Myocyte (in vitro differentiated cells): ENCODE results near the gene PRR5L. TPM values are rescaled to one million over a fixed set of nuclear protein-coding genes. Genes with fewer than 3 reads are reported as not detected.
A peak's percentile ranks its signal among the peaks of the same experiment; 100 is the strongest.
"Not testable (repeated sequence)": the region's sequence is repeated elsewhere in the genome, so short reads cannot be mapped to it uniquely, and the experiment has no call there.

Source experiments
- DNase-seq: peaks from one replicate; pipeline ENCODE4 v3.0.0-alpha.2; 2012; ENCODE audit warnings: low read depth
- total RNA-seq: library from RNA; depleted of rRNA; stranded (reverse); fragments of >200 nt; gene quantifications from 2 replicates; pipeline ENCODE4 v1.2.3, GENCODE V29; 2014

PRR5L gene
- total RNA-seq, 1 donor from 2014 or later, result 19.8 TPM

GRCh38 chr11:36490026-36490806, 194.1 kb downstream of the PRR5L start:
- DNase-seq, result no peak

- DNase-seq, result peak; percentile 55
These were observed 196.7 kb downstream of the PRR5L start for GRCh38 chr11:36492724-36493304.

GRCh38 chr11:36493332-36493731, 197.2 kb downstream of the PRR5L start:
- no peak for DNase-seq

DNA sequence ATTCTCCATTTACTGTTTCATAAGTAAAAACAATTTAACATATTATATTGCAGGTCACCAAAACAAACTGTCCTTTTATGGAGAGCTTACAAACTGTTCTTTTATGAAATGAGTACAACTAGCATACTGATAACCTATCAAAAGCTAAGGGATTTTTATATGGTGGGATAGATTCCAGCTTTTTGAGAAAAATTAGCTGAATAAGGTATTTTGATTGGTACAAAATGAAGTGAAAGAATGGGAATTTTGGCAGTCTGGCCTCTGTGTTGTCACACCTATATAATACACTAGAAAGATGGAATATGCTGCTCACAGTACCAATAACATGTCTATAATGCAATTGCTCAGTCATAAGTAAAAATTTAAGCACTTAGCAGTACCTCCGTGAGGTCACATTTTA, 202.6 kb downstream of the PRR5L start:
- no peak for DNase-seq

DNA sequence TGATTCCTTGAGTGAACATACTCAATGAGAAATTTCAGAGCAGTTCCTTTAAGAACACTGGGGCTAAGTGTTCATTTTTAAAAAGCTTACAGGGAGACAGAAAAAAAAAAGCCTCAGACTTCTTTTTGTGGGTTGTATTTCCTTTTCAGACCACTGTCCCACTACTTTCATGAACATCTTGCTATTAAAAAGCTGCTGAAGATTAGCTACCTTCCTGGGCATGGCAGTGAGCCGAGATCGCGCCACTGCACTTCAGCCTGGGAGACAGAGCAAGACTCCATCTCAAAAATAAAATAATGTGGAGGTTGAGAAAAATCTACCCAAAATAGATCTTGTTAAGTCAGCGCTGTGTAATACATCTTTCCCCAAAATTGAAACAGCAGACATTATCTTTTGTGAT, 203.2 kb downstream of the PRR5L start:
- DNase-seq, result no peak

GRCh38 chr11:36500315-36500721, 204.2 kb downstream of the PRR5L start:
- peak; percentile 96 for DNase-seq

DNA sequence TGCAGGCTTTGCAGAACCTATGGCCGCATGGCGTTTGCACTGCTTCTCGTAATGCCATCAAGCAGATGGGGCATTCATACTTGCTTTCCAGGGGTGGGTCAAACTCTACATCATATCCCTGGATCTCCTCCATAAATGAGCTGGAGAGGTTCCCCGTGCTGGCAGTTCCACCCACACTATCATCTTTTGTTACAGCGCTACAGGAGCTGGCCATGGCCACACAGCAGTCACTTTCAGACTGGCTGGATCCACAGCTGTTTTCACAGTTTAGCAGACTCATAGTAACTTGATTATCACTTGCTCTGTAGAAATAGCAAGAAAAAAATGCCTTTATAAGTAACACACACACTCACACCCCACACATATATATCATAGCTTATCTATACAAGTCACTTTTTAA, 205.1 kb downstream of the PRR5L start:
- DNase-seq, result peak; percentile 76

DNA sequence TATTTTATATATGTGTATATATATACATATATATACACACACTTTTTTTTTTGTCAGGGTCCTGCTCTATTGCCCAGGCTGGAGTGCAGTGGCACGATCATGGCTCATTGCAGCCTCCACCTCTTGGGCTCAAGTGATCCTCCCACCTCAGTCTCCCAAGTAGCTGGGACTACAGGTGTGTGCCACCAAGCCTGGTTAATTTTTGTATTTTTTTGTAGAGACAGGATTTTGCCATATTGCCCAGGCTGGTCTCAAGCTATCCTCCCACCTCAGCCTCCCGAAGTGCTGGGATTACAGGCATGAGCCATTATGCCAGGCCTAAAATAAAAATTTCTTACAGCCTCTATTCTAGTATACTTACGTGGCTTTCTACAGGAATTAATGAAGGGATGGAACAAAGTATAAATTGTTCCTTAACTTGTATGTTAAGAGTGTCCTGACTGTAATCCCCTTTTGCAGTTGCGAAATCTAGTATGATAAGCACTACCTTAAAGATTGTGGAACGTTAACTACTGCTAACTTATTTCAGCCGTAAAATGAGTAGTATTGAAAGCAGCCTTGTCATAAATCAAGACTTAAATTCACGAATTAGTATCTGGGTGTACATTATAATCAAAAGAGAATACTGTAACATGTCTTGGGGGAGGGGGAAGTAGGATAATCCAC, 211.9 kb downstream of the PRR5L start:
- peak; percentile 21 for DNase-seq

DNA sequence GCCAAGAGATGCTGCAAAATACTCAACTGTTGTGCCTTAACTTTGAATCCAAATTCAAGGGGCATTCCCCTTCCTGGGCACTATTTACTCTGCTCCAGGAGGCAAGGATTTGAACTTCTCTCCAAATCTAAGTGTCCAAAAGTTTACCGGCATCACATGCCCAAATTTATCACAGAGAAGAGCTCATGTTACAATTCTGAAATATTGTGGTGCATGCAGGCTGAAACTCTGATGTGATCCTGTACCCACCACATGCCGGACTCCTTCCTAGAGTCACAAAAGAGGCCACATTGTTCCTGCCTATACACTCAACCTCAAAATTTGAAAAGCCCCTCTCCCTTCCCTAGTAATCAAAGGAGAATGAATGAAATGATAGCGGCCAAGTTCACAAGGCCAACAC, 212.7 kb downstream of the PRR5L start:
- peak; percentile 67 for DNase-seq

DNA sequence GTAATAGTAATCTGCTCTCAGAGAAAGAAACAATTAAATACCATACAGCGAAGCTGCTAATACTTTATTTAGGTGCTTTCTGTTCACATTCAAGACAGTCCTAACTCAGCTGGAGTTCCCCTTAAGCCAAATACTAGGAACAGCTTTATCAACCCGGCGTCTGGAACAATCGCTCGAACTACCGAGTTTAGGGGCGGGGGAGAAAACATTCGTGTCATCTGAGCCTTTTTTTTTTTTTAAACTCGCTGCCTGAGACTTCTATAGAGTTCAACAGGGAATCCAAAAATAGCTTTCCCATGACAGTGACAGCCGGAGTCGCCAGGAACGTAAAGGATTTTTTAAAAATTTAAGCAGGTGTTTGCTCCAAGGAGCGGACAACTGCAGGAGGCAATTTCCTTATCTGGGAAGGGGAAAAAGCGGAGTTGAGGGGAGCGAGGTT, 213.1 kb downstream of the PRR5L start:
- peak; percentile 70 for DNase-seq

GRCh38 chr11:36509694-36510593, 213.9 kb downstream of the PRR5L start, which contains the start of gene TRAF6:
Gene TRAF6, minus strand, starts transcription at chr11:36510272. Its CDS starts 8,757 bp downstream, at chr11:36501515.
- DNase-seq, result peak; percentile 89

DNA sequence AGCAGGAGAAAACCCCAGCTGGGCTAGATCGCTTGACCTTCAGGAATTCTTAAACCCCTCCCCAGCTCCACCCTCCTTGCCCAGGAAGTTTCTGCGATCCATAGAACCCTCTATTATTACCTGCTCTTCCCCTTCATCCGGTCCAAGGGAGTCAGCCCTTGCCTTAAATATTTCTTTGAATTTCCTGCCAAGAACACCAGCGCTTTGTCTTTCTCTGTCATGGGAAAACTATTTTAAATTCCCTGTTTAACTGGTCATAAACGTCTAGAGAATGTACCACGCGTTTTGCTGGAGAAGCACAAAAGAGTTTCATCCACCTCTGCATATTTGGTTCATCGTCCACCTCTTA, 214.5 kb downstream of the PRR5L start:
- no peak for DNase-seq

DNA sequence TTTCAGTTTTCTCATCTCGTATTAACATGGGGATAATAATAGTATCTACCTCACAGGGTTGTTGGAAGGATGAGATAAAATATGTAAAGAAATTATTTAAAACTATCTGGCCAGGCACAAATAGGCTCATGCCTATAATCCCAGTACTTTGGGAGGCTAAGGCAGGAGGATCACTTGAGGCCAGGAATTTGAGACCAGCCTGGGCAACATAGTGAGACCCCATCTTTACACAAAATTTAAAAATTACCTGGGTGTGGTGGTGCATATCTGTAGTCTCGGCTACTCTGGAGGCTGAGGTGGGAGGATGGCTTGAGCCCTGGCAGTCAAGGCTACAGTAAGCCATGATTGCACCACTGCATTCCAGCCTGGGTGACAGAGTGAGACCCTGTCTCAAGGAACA, 215.0 kb downstream of the PRR5L start:
- DNase-seq, result not testable (repeated sequence)

DNA sequence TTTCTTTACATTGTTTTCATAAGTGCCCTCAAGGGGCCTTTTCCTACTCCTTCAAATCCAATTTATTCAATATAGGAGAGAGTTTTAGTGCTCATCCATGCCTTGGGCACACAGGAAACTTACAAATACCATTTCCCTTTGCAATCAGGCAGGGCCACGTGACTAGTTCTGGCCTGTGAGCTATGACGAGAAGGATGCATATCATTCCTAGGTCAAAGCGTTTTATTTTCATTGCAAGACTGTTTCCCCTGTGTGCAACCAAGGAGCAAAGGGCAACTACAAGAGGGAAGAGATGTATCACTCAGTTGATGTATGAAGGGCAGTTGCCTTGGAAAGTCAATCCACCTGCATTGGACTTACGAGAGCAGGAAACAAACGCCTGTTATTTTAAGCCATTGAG, 215.9 kb downstream of the PRR5L start:
- no peak for DNase-seq

DNA sequence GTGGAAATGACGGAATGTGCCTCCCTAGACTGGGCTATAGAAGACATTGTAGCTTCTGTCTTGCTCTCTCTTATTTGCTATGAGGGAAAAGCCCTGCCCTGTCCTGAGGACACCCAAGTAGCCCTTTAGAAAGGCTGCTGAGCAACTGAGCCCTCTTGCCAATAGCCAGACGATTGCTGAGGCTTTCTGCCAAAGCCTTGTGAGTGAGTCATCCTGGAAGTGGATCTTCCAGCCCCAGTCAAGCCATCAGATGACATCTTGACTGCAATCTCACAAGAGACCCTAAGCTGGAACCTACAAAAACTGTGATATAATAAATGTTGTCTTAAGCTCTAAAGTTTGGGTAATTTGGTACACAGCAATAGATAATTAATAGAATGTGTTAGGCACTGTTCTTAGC, 217.9 kb downstream of the PRR5L start:
- no peak for DNase-seq

Other genes starting within 250 kb of the PRR5L start
- gene COMMD9, start 6.9 kb upstream of the PRR5L start, total RNA-seq, result 44.2 and 64.5 TPM in 2 replicates
- 18.3 and 20.4 TPM in 2 replicates for gene TRAF6, start 214.0 kb downstream of the PRR5L start, total RNA-seq